Measurements from ENCODE around the gene ANAPC1.
"Not testable (repeated sequence)": the region's sequence is repeated elsewhere in the genome, so short reads cannot be mapped to it uniquely, and the experiment has no call there.

The ANAPC1 gene

DNA sequence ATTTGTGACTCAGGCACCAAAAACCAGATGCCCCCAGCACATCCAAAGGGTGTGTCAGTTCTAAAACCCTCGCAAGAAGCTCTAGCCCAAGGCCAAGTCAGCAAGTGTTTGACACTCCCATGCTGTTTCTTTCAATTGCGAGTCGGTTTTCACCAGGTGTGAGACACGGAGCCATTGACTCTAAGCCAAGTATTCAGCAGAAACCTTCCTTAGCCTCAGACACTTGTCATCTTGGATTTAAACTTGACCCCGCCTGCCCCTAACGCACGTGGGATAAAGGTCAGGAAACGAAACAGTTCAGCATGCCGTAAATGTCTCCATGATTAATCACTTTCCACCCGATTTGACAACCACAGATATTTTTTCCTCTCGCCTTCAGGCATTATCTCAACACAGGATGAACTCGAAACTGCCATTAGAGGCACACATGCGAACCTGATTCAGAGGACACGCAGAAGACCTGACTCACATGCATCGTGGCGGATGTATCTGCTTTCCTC is 156.3 kb downstream of the ANAPC1 start:
- DNase-seq = not testable (repeated sequence)

- not testable (repeated sequence) for DNase-seq
Measured at GRCh38 chr2:111725742-111726141, 158.3 kb downstream of the ANAPC1 start.

DNA sequence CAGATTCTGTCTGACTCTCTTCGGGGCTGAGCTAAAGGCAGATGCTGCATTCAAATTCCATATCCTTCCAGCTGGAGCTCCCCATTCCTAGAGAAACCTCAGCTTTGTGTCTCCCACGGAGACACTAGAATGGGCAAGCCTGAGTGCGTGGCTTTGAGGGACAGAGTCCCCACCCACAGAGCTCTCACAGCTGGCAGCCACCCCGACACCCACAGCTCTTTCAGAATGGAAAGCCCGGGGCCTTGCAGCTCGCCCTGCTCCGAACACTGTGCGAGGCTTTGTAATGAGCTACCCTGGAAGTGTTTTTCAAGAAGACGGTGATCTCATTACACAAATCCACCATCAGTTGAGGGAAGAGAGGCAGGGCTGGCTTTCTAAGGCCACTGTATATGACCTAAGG is 164.4 kb downstream of the ANAPC1 start:
- not testable (repeated sequence) for DNase-seq

Data from NCI-H1092 treated with DMSO at 0.1 percent for 48 hours (cell line).